Panc1 (cell line): ENCODE data around the gene IPO4. TPM values are rescaled to one million over a fixed set of nuclear protein-coding genes. Genes with fewer than 3 reads are reported as not detected.

Source experiments
- ATAC-seq: fragments of 200-7000 bp; cut with Tn5 transposase; 2 replicates; pipeline ENCODE4 v1.9.1; 2020; ENCODE audit warnings: mild to moderate bottlenecking, moderate library complexity
- BruUV-seq: library from RNA; stranded (reverse); fragments of 400-500 nt; replicated peaks from 2 replicates; lab custom pipeline; 2021; lab: Mats Ljungman, UMichigan
- CTCF ChIA-PET: fragments of 300-600 bp; sonication (Branson Sonifier 250); formaldehyde crosslinking; loops from one replicate; lab custom pipeline; 2022; ENCODE audit warnings: antibody characterized with exemption; lab: Charles Lee
- POLR2A ChIA-PET: fragments of 300-600 bp; sonication (Branson Sonifier 250); formaldehyde crosslinking; loops from one replicate; lab custom pipeline; 2022; ENCODE audit warnings: antibody characterized with exemption; lab: Charles Lee
- DNase-seq: peaks from one replicate; pipeline ENCODE4 v3.0.0-alpha.2; 2010; ENCODE audit warnings: low read depth, low spot score
- H3K27ac ChIP-seq: 2 replicates; pipeline ENCODE4 v1.5.1; 2011; ENCODE audit warnings: mild to moderate bottlenecking, low read length, inconsistent platforms
- H3K27me3 ChIP-seq: fragments of 200-500 bp; sonication (Bioruptor generic); 2 replicates; pipeline ENCODE4 v1.6.0; 2014; ENCODE audit warnings: low read length, inconsistent platforms; ENCODE audit not compliant: control insufficient read depth, insufficient read depth
- H3K36me3 ChIP-seq: fragments of 200-500 bp; sonication (Bioruptor generic); 2 replicates; pipeline ENCODE4 v1.5.1; 2014; ENCODE audit warnings: inconsistent platforms, mild to moderate bottlenecking, low read length, moderate library complexity; ENCODE audit not compliant: control insufficient read depth, insufficient read depth
- H3K4me1 ChIP-seq: 2 replicates; pipeline ENCODE4 v1.5.1; 2011; ENCODE audit warnings: inconsistent platforms, mild to moderate bottlenecking, low read length, moderate library complexity; ENCODE audit not compliant: control insufficient read depth, insufficient read depth
- H3K4me3 ChIP-seq, 2 experiments: 2 replicates each; pipeline ENCODE4 v1.5.1; 2011 to 2012; ENCODE audit warnings: low read depth in 2 of 2, low read length in 2 of 2, mild to moderate bottlenecking in 2 of 2, inconsistent platforms in 1 of 2, moderate library complexity in 1 of 2
- H3K9me3 ChIP-seq: fragments of 200-500 bp; sonication (Bioruptor generic); 2 replicates; pipeline ENCODE4 v1.5.1; 2014; ENCODE audit warnings: low read depth, mild to moderate bottlenecking, inconsistent platforms, low read length, moderate library complexity; ENCODE audit not compliant: control insufficient read depth, insufficient read depth
- POLR2AphosphoS5 ChIP-seq: IDR thresholded peaks from 2 replicates; pipeline ENCODE4 v1.6.1; 2012; ENCODE audit warnings: mild to moderate bottlenecking, low read depth, low read length, moderate library complexity
- SIN3A ChIP-seq: IDR thresholded peaks from 2 replicates; pipeline ENCODE4 v1.6.1; 2012; ENCODE audit warnings: low read depth, mild to moderate bottlenecking, low read length, moderate library complexity, borderline replicate concordance; ENCODE audit not compliant: insufficient read depth
- TCF7L2 ChIP-seq: IDR thresholded peaks from 2 replicates; pipeline ENCODE4 v1.6.1; 2011; ENCODE audit warnings: mild to moderate bottlenecking, low read depth, low read length, inconsistent platforms
- in situ Hi-C: cut with HindIII; loops from 2 replicates; pipeline ENCODE4 v1.10.0; 2016; ENCODE audit warnings: low sequenced_read_pairs, low pct_unique_long_range_greater_than_20kb
- intact Hi-C: fragments of 100-400 bp; cut with micrococcal nuclease; formaldehyde crosslinking; loops from one replicate; pipeline ENCODE4 v1.10.0; 2022; ENCODE audit not compliant: unreplicated experiment
- total RNA-seq: library from RNA; stranded (reverse); gene quantifications from one replicate; pipeline ENCODE4 v1.2.1, GENCODE V29; 2021; ENCODE audit not compliant: unreplicated experiment
- TF ChIP-seq, protein P1 (sequence below): fragments of 450-650 bp; IDR thresholded peaks from 2 replicates; pipeline ENCODE4 v1.5.1; 2017; ENCODE audit warnings: mild to moderate bottlenecking
- TF ChIP-seq, protein P2 (sequence below), 2 experiments: IDR thresholded peaks; 2 replicates each; pipeline ENCODE4 v1.6.1; 2011 to 2012; ENCODE audit warnings: low read depth in 2 of 2, control low read depth in 1 of 2, low read length in 1 of 2, mild to moderate bottlenecking in 1 of 2, moderate library complexity in 1 of 2; ENCODE audit not compliant: insufficient read depth in 1 of 2

IPO4 gene
- total RNA-seq, 1 experiment from 2014 or later = 103 TPM

DNA sequence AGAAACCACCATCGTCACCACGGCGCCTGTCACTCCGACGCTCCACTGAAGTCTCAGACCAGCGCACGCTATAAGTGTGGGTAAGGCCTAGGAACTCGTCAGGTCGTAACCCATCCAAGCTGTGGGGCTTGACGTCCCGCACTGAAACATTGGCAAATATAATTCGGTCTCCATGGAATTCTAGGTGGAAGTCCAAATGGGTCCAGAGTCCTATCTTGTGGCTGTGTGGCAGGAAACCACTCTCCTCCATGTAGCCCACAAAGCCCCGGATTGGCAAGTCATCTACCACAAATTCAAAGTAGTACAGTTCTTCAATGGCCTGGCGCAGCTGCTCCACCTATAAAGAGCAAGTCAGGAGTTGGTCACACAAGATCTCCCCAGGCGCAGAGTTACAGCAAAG, 4.3 kb upstream of the IPO4 start:
- no peak overlapping the region for H3K27ac ChIP-seq
- DNase-seq = no peak
- ChIA-PET POLR2A (no interaction called here), CTCF (no interaction called here)
- in situ Hi-C loops = no loop called here
- intact Hi-C loops = no loop called here
- peaks cover 4% of the 10 kb centered on the region for H3K36me3 ChIP-seq
- H3K27me3 ChIP-seq = no peaks in the 10 kb centered on the region
- H3K4me3 ChIP-seq = no peak overlapping the region
- ATAC-seq = no peak
- TF ChIP-seq POLR2AphosphoS5 = no peak
- TF ChIP-seq, protein P1, sequence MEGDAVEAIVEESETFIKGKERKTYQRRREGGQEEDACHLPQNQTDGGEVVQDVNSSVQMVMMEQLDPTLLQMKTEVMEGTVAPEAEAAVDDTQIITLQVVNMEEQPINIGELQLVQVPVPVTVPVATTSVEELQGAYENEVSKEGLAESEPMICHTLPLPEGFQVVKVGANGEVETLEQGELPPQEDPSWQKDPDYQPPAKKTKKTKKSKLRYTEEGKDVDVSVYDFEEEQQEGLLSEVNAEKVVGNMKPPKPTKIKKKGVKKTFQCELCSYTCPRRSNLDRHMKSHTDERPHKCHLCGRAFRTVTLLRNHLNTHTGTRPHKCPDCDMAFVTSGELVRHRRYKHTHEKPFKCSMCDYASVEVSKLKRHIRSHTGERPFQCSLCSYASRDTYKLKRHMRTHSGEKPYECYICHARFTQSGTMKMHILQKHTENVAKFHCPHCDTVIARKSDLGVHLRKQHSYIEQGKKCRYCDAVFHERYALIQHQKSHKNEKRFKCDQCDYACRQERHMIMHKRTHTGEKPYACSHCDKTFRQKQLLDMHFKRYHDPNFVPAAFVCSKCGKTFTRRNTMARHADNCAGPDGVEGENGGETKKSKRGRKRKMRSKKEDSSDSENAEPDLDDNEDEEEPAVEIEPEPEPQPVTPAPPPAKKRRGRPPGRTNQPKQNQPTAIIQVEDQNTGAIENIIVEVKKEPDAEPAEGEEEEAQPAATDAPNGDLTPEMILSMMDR = no peak
- TF ChIP-seq, protein P2, sequence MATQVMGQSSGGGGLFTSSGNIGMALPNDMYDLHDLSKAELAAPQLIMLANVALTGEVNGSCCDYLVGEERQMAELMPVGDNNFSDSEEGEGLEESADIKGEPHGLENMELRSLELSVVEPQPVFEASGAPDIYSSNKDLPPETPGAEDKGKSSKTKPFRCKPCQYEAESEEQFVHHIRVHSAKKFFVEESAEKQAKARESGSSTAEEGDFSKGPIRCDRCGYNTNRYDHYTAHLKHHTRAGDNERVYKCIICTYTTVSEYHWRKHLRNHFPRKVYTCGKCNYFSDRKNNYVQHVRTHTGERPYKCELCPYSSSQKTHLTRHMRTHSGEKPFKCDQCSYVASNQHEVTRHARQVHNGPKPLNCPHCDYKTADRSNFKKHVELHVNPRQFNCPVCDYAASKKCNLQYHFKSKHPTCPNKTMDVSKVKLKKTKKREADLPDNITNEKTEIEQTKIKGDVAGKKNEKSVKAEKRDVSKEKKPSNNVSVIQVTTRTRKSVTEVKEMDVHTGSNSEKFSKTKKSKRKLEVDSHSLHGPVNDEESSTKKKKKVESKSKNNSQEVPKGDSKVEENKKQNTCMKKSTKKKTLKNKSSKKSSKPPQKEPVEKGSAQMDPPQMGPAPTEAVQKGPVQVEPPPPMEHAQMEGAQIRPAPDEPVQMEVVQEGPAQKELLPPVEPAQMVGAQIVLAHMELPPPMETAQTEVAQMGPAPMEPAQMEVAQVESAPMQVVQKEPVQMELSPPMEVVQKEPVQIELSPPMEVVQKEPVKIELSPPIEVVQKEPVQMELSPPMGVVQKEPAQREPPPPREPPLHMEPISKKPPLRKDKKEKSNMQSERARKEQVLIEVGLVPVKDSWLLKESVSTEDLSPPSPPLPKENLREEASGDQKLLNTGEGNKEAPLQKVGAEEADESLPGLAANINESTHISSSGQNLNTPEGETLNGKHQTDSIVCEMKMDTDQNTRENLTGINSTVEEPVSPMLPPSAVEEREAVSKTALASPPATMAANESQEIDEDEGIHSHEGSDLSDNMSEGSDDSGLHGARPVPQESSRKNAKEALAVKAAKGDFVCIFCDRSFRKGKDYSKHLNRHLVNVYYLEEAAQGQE (IDR thresholded peaks at IDR 0.05; ENCODE audit: insufficient read depth in 1 of 2, low read depth in 2 of 2, low read length in 1 of 2) = no peak
- TF ChIP-seq SIN3A = no peak
- no peak for TF ChIP-seq TCF7L2
- no TSS peak for BruUV-seq
- peaks cover 8% of the 10 kb centered on the region for H3K4me1 ChIP-seq
- H3K9me3 ChIP-seq = no peaks in the 10 kb centered on the region

DNA sequence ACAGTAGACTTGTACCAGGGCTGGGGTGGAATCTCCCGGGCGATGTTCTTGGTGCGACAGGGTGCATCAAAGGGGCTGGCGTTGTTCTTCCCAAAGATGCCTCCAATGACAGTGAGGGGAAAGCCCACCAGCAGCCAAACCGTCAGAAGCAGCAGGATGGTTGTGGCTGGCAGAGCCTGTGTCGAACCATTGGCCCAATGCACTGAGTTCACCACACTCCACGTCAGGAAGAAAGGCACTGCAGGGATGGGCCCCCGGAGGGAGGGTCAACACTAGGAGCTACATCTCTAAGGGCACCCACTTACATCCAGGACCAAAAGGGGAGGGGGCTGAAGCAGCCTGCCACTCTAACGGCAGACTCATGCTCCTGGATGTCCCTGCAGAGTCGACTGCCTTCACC, 1.8 kb upstream of the IPO4 start:
- no peak for ATAC-seq
- no peak for DNase-seq
- BruUV-seq = no TSS peak
- in situ Hi-C loops (no loop called here), intact Hi-C loops (no loop called here)
- Histone ChIP-seq H3K36me3 (peaks cover under 1% of the 10 kb centered on the region; the same call in 1 of the 2 replicates), H3K27me3 (no peaks in the 10 kb centered on the region), H3K4me3 (no peak overlapping the region), H3K9me3 (no peaks in the 10 kb centered on the region), H3K4me1 (peaks cover 10% of the 10 kb centered on the region; the same call in 1 of the 2 replicates), H3K27ac (no peak overlapping the region)
- POLR2A ChIA-PET = no interaction called here
- CTCF ChIA-PET = no interaction called here
- no peak for TF ChIP-seq TCF7L2
- TF ChIP-seq, protein P2 (IDR thresholded peaks at IDR 0.05; ENCODE audit: insufficient read depth in 1 of 2, low read depth in 2 of 2, low read length in 1 of 2) = no peak
- no peak for TF ChIP-seq POLR2AphosphoS5
- TF ChIP-seq SIN3A = no peak
- TF ChIP-seq, protein P1 = no peak
